HG02943 (cell line): ENCODE results near the gene TP53AIP1.

Source experiments
- ATAC-seq: cut with Tn5 transposase; IDR thresholded peaks from one replicate; pipeline ENCODE4 v1.9.1; 2021; ENCODE audit warnings: mild to moderate bottlenecking, low read depth, moderate library complexity; ENCODE audit not compliant: unreplicated experiment

The TP53AIP1 gene

GRCh38 chr11:128908391-128909246 is 34.1 kb downstream of the TP53AIP1 start:
- no peak for ATAC-seq

GRCh38 chr11:128907585-128907984 is 35.1 kb downstream of the TP53AIP1 start:
- no peak for ATAC-seq

GRCh38 chr11:128906185-128907050 is 36.3 kb downstream of the TP53AIP1 start:
- no peak for ATAC-seq

- ATAC-seq = peak; percentile 46
These were observed 37.1 kb downstream of the TP53AIP1 start for GRCh38 chr11:128905345-128906184.

GRCh38 chr11:128904656-128905344 is 37.9 kb downstream of the TP53AIP1 start:
- ATAC-seq = peak; percentile 45

GRCh38 chr11:128904303-128904655 is 38.4 kb downstream of the TP53AIP1 start:
- ATAC-seq = no peak

- ATAC-seq = no peak
These were observed 39.2 kb downstream of the TP53AIP1 start for GRCh38 chr11:128903248-128904061.

- ATAC-seq = no peak
These were observed 40.1 kb downstream of the TP53AIP1 start for GRCh38 chr11:128902515-128903066.

- ATAC-seq = no peak
These were observed 40.8 kb downstream of the TP53AIP1 start for GRCh38 chr11:128901653-128902514.

- no peak for ATAC-seq
These were observed 42.2 kb downstream of the TP53AIP1 start for GRCh38 chr11:128900468-128900867.

GRCh38 chr11:128898580-128899344 is 43.9 kb downstream of the TP53AIP1 start:
- no peak for ATAC-seq

GRCh38 chr11:128897826-128898225 is 44.8 kb downstream of the TP53AIP1 start:
- ATAC-seq = no peak

- no peak for ATAC-seq
These were observed 46.3 kb downstream of the TP53AIP1 start for GRCh38 chr11:128896356-128896755.

GRCh38 chr11:128895526-128895925 is 47.1 kb downstream of the TP53AIP1 start:
- ATAC-seq = no peak

- no peak for ATAC-seq
These were observed 48.0 kb downstream of the TP53AIP1 start for GRCh38 chr11:128894685-128895084.

GRCh38 chr11:128894286-128894681 is 48.4 kb downstream of the TP53AIP1 start:
- peak; percentile 9 for ATAC-seq

GRCh38 chr11:128893578-128894285 is 48.9 kb downstream of the TP53AIP1 start:
- peak; percentile 77 for ATAC-seq
